Kidney (tissue), 14 donors: ENCODE measurements around the gene IDUA. TPM values are rescaled to one million over a fixed set of nuclear protein-coding genes. Genes with fewer than 3 reads are reported as not detected.

Experiments
- DNase-seq, 5 donors: peaks; one replicate each; pipeline ENCODE4 v3.0.0-alpha.2; 2013 to 2020
- FAIRE-seq: peaks from 2 replicates; lab custom pipeline; 2012; peaks lifted over from hg19 to GRCh38; lab: Jason Lieb, UNC
- H3K27ac ChIP-seq, 2 donors: one replicate each; pipeline ENCODE4 v1.7.0; 2013; ENCODE audit warnings: low read depth in 2 of 2, low read length in 2 of 2, inconsistent platforms in 1 of 2
- H3K27me3 ChIP-seq: one replicate; pipeline ENCODE4 v1.7.1; 2013; ENCODE audit warnings: low read length, inconsistent platforms; ENCODE audit not compliant: control insufficient read depth, insufficient read depth
- H3K36me3 ChIP-seq, 3 donors: one replicate each; pipeline versions ENCODE4 v1.7.0 to v1.7.1; 2013; ENCODE audit warnings: low read length in 3 of 3, control low read depth in 1 of 3, inconsistent platforms in 1 of 3; ENCODE audit not compliant: insufficient read depth in 3 of 3, control insufficient read depth in 2 of 3
- H3K4me1 ChIP-seq, 3 donors: one replicate each; pipeline versions ENCODE4 v1.7.0 to v1.7.1; 2013; ENCODE audit warnings: low read length in 3 of 3, inconsistent platforms in 1 of 3, low read depth in 1 of 3; ENCODE audit not compliant: control insufficient read depth in 2 of 3, insufficient read depth in 2 of 3
- H3K4me3 ChIP-seq, 3 donors: one replicate each; pipeline versions ENCODE4 v1.7.0 to v1.8.1; 2013; ENCODE audit warnings: low read length in 3 of 3, control low read depth in 1 of 3, inconsistent platforms in 1 of 3
- H3K9ac ChIP-seq, 3 donors: one replicate each; pipeline versions ENCODE4 v1.7.0 to v1.7.1; 2013; ENCODE audit warnings: low read length in 3 of 3, control low read depth in 1 of 3, inconsistent platforms in 1 of 3
- H3K9me3 ChIP-seq, 3 donors: one replicate each; pipeline versions ENCODE4 v1.7.0 to v1.7.1; 2013; ENCODE audit warnings: low read length in 3 of 3, control low read depth in 1 of 3, inconsistent platforms in 1 of 3; ENCODE audit not compliant: control insufficient read depth in 2 of 3, insufficient read depth in 1 of 3
- intact Hi-C: fragments of 100-400 bp; cut with DNase I; formaldehyde crosslinking; loops from one replicate; pipeline ENCODE4 v1.11.1; 2022
- polyA plus RNA-seq: library from polyadenylated mRNA; stranded (reverse); fragments of 350-450 nt; fragmentation: Illumina TruSeq; extraction: RNeasy Lipid Tissue Mini Kit (QIAGEN cat#74804); gene quantifications from one replicate; pipeline ENCODE4 v1.2.3, GENCODE V29; 2014; ENCODE audit warnings: low read depth, low replicate concordance; ENCODE audit not compliant: insufficient read depth
- total RNA-seq: library from RNA; stranded (reverse); fragmentation: NEBNext Ultra II Directional; extraction: Animal tissue kit (Norgen Biotek cat#: 25700); gene quantifications from one replicate; pipeline ENCODE4 v1.2.1, GENCODE V29; 2021
- TF ChIP-seq, protein P1 (sequence below): IDR thresholded peaks from 3 replicates; pipeline ENCODE4 v1.5.1; 2012; ENCODE audit warnings: mild to moderate bottlenecking, moderate library complexity, borderline replicate concordance; ENCODE audit not compliant: insufficient read depth; ENCODE audit errors: extremely low read depth
- donor health status: control.
- donor health status: control.
- donor health status: control.
- donor health status: control.
- donor health status: control.
- donor health status: DM: yes; HTN: yes; CAD: no.
- donor health status: Normal renal cell carcinoma (clear cell type).

The IDUA gene
- total and polyA plus RNA-seq, 2 donors from 2014 or later: 11.9 to 58.5 TPM

- H3K27me3 ChIP-seq: no peaks in the 10 kb centered on the region
- DNase-seq (no peak), FAIRE-seq (no peak)
- H3K27ac ChIP-seq: no peak overlapping the region
- intact Hi-C loops: no loop called here
- H3K36me3 ChIP-seq: no peaks in the 10 kb centered on the region
- no peaks in the 10 kb centered on the region for H3K9me3 ChIP-seq
- TF ChIP-seq, protein P1, sequence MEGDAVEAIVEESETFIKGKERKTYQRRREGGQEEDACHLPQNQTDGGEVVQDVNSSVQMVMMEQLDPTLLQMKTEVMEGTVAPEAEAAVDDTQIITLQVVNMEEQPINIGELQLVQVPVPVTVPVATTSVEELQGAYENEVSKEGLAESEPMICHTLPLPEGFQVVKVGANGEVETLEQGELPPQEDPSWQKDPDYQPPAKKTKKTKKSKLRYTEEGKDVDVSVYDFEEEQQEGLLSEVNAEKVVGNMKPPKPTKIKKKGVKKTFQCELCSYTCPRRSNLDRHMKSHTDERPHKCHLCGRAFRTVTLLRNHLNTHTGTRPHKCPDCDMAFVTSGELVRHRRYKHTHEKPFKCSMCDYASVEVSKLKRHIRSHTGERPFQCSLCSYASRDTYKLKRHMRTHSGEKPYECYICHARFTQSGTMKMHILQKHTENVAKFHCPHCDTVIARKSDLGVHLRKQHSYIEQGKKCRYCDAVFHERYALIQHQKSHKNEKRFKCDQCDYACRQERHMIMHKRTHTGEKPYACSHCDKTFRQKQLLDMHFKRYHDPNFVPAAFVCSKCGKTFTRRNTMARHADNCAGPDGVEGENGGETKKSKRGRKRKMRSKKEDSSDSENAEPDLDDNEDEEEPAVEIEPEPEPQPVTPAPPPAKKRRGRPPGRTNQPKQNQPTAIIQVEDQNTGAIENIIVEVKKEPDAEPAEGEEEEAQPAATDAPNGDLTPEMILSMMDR: no peak
- no peak overlapping the region for H3K9ac ChIP-seq
- H3K4me1 ChIP-seq: no peaks in the 10 kb centered on the region
- no peak overlapping the region for H3K4me3 ChIP-seq
Measured at GRCh38 chr4:978957-979701, 7.7 kb upstream of the IDUA start.

- TF ChIP-seq, protein P1: no peak
Measured at GRCh38 chr4:982291-982690, 4.6 kb upstream of the IDUA start.

GRCh38 chr4:982814-983213, 4.0 kb upstream of the IDUA start:
- TF ChIP-seq, protein P1: no peak

More at GRCh38 chr4:982291-982690, 4.6 kb upstream of the IDUA start:
- Histone ChIP-seq H3K4me1 (peaks cover 0 to 11% (median 6%) of the 10 kb centered on the region in 3 donors), H3K9me3 (no peaks in the 10 kb centered on the region), H3K27me3 (no peaks in the 10 kb centered on the region), H3K4me3 (no peak overlapping the region), H3K27ac (no peak overlapping the region), H3K36me3 (no peaks in the 10 kb centered on the region), H3K9ac (no peak overlapping the region)
- intact Hi-C loops: no loop called here
- FAIRE-seq (no peak), DNase-seq (no peak)

More at GRCh38 chr4:982814-983213, 4.0 kb upstream of the IDUA start:
- DNase-seq (no peak), FAIRE-seq (no peak)
- Histone ChIP-seq H3K4me1 (peaks cover 0 to 15% (median 10%) of the 10 kb centered on the region in 3 donors), H3K36me3 (no peaks in the 10 kb centered on the region), H3K27me3 (no peaks in the 10 kb centered on the region), H3K9ac (no peak overlapping the region), H3K4me3 (no peak overlapping the region), H3K27ac (no peak overlapping the region), H3K9me3 (no peaks in the 10 kb centered on the region)
- intact Hi-C loops: no loop called here
